GM19468 (cell line): ENCODE data around the gene IL11RA.

ENCODE experiments used
- ATAC-seq: cut with Tn5 transposase; IDR thresholded peaks from one replicate; pipeline ENCODE4 v1.9.1; 2021; ENCODE audit warnings: mild to moderate bottlenecking, moderate library complexity, moderate number of reproducible peaks; ENCODE audit not compliant: unreplicated experiment; ENCODE audit errors: extremely low read depth

The IL11RA gene

GRCh38 chr9:34651321-34651720 is 664 bp upstream of the IL11RA start:
- ATAC-seq: no peak

GRCh38 chr9:34652602-34653000 is 616 bp downstream of the IL11RA start:
- ATAC-seq: no peak

- ATAC-seq: no peak
Measured at GRCh38 chr9:34653151-34654072, 1.4 kb downstream of the IL11RA start.

GRCh38 chr9:34654323-34655051 is 2.5 kb downstream of the IL11RA start:
- no peak for ATAC-seq

- no peak for ATAC-seq
Measured at GRCh38 chr9:34655394-34655793, 3.4 kb downstream of the IL11RA start.

GRCh38 chr9:34656992-34657391 is 5.0 kb downstream of the IL11RA start:
- ATAC-seq: no peak

GRCh38 chr9:34658461-34658860 is 6.5 kb downstream of the IL11RA start:
- no peak for ATAC-seq

GRCh38 chr9:34659592-34660253 is 7.7 kb downstream of the IL11RA start:
- ATAC-seq: no peak

- no peak for ATAC-seq
Measured at GRCh38 chr9:34662526-34663302, 10.7 kb downstream of the IL11RA start, which contains the start of gene CCL27. Gene CCL27, minus strand, starts transcription at chr9:34662657. Its CDS starts 24 bp downstream, at chr9:34662633.

- no peak for ATAC-seq
Measured at GRCh38 chr9:34663303-34663605, 11.3 kb downstream of the IL11RA start.

GRCh38 chr9:34664281-34665066 is 12.5 kb downstream of the IL11RA start:
- ATAC-seq: no peak

- peak; percentile 10 for ATAC-seq
Measured at GRCh38 chr9:34665067-34665380, 13.0 kb downstream of the IL11RA start.

GRCh38 chr9:34665381-34666250 is 13.6 kb downstream of the IL11RA start:
- ATAC-seq: peak; percentile 21

- ATAC-seq: no peak
Measured at GRCh38 chr9:34669809-34670562, 18.0 kb downstream of the IL11RA start.

GRCh38 chr9:34671307-34671706 is 19.3 kb downstream of the IL11RA start:
- ATAC-seq: no peak

- ATAC-seq: no peak
Measured at GRCh38 chr9:34674440-34674839, 22.5 kb downstream of the IL11RA start.

- no peak for ATAC-seq
Measured at GRCh38 chr9:34675048-34675714, 23.2 kb downstream of the IL11RA start.
